HCT116 (cell line): ENCODE data around the gene TNFRSF8. TPM values are rescaled to one million over a fixed set of nuclear protein-coding genes. Genes with fewer than 3 reads are reported as not detected.
A peak's percentile ranks its signal among the peaks of the same experiment; 100 is the strongest.

Experiments
- ATAC-seq: fragments of 200-7000 bp; cut with Tn5 transposase; 2 replicates; pipeline ENCODE4 v1.9.1; 2020; ENCODE audit warnings: mild to moderate bottlenecking, moderate library complexity
- BruUV-seq: library from RNA; stranded (reverse); fragments of 400-500 nt; replicated peaks from 2 replicates; lab custom pipeline; 2021; lab: Mats Ljungman, UMichigan
- CTCF ChIA-PET: fragments of 300-600 bp; sonication (Branson Sonifier 250); formaldehyde crosslinking; loops from one replicate; lab custom pipeline; 2021; ENCODE audit warnings: antibody characterized with exemption; lab: Charles Lee
- POLR2A ChIA-PET: fragments of 300-600, 350-600 bp; sonication (Branson Sonifier 250); formaldehyde crosslinking; loops from one replicate; lab custom pipeline; 2021; ENCODE audit warnings: antibody characterized with exemption; lab: Charles Lee
- RAD21 ChIA-PET, 2 experiments: fragments of 300-600 bp; sonication (Branson Sonifier 250); formaldehyde crosslinking; loops; one replicate each; lab custom pipeline; 2023; ENCODE audit warnings: low total read pairs in 2 of 2; ENCODE audit not compliant: uncharacterized antibody in 2 of 2, unreplicated experiment in 2 of 2, low non-redundant PET in 1 of 2; lab: Charles Lee
- DNase-seq: peaks from one replicate; pipeline ENCODE4 v3.0.0-alpha.2; 2010; ENCODE audit warnings: low read depth, low spot score
- H2AFZ ChIP-seq: fragments of 200-600 bp; shearing (Covaris generic), sonication (generic); 2 replicates; pipeline ENCODE4 v1.6.1; 2017; ENCODE audit warnings: low read depth, mixed run types, mixed read lengths, antibody characterized with exemption, low read length; ENCODE audit not compliant: poor library complexity, severe bottlenecking
- H3K27ac ChIP-seq: 2 replicates; pipeline ENCODE4 v1.5.1; 2012; ENCODE audit warnings: low read depth, low read length
- H3K27me3 ChIP-seq: fragments of 200-600 bp; sonication (generic); 2 replicates; pipeline ENCODE4 v1.6.1; 2016; ENCODE audit warnings: mixed run types, low read length, mixed read lengths; ENCODE audit not compliant: insufficient read depth
- H3K36me3 ChIP-seq, 2 experiments: fragments of 200-500 bp in 1 of 2; fragments of 200-600 bp in 1 of 2; sonication (Bioruptor generic) in 1 of 2; sonication (generic) in 1 of 2; 2 replicates each; pipeline versions ENCODE4 v1.5.1 to v1.6.1; 2014 to 2016; ENCODE audit warnings: low read length in 2 of 2, inconsistent platforms in 1 of 2, mixed read lengths in 1 of 2, mixed run types in 1 of 2; ENCODE audit not compliant: insufficient read depth in 2 of 2, control insufficient read depth in 1 of 2
- H3K4me1 ChIP-seq, 2 experiments: fragments of 200-600 bp in 1 of 2; sonication (generic) in 1 of 2; 2 replicates each; pipeline versions ENCODE4 v1.5.1 to v1.6.1; 2012 to 2017; ENCODE audit warnings: low read length in 2 of 2, inconsistent platforms in 1 of 2, mild to moderate bottlenecking in 1 of 2, mixed read lengths in 1 of 2, mixed run types in 1 of 2, moderate library complexity in 1 of 2; ENCODE audit not compliant: insufficient read depth in 2 of 2, control insufficient read depth in 1 of 2
- H3K4me2 ChIP-seq: fragments of 200-600 bp; sonication (generic); 2 replicates; pipeline ENCODE4 v1.6.1; 2017; ENCODE audit warnings: mixed run types, low read length, mixed read lengths
- H3K4me3 ChIP-seq, 2 experiments: fragments of 200-600 bp in 1 of 2; sonication (generic) in 1 of 2; replicated peaks in 1 of 2; 2 replicates each; pipeline ENCODE4 v1.5.1; 2011 to 2016; ENCODE audit warnings: low read length in 2 of 2, control low read depth in 1 of 2, low read depth in 1 of 2, mild to moderate bottlenecking in 1 of 2, mixed read lengths in 1 of 2, mixed run types in 1 of 2
- H3K79me2 ChIP-seq: fragments of 200-600 bp; sonication (generic); 2 replicates; pipeline ENCODE4 v1.6.1; 2017; ENCODE audit warnings: mild to moderate bottlenecking, mixed run types, low read length, moderate library complexity, mixed read lengths; ENCODE audit not compliant: insufficient read depth
- H3K9ac ChIP-seq: fragments of 200-600 bp; sonication (generic); 2 replicates; pipeline ENCODE4 v1.6.1; 2016; ENCODE audit warnings: low read length, mixed read lengths
- H3K9me2 ChIP-seq: fragments of 200-600 bp; sonication (generic), shearing (Covaris generic); 2 replicates; pipeline ENCODE4 v1.6.1; 2017; ENCODE audit warnings: mixed run types, mild to moderate bottlenecking, moderate library complexity; ENCODE audit not compliant: insufficient read depth
- H3K9me3 ChIP-seq, 2 experiments: fragments of 200-500 bp in 1 of 2; fragments of 200-600 bp in 1 of 2; sonication (Bioruptor generic) in 1 of 2; sonication (generic) in 1 of 2; 2 replicates each; pipeline ENCODE4 v1.6.1; 2014 to 2017; ENCODE audit warnings: low read length in 2 of 2, mixed read lengths in 2 of 2, inconsistent platforms in 1 of 2, low read depth in 1 of 2, mild to moderate bottlenecking in 1 of 2, mixed run types in 1 of 2, moderate library complexity in 1 of 2; ENCODE audit not compliant: control insufficient read depth in 1 of 2, insufficient read depth in 1 of 2
- H4K20me1 ChIP-seq: fragments of 200-600 bp; sonication (generic), shearing (Covaris generic); 2 replicates; pipeline ENCODE4 v1.6.1; 2017; ENCODE audit warnings: mixed run types, mild to moderate bottlenecking, moderate library complexity; ENCODE audit not compliant: insufficient read depth
- CTCF ChIP-seq, 3 experiments: fragments of 200-600 bp in 1 of 3; sonication (generic) in 1 of 3; IDR thresholded peaks in 2 of 3; conservative IDR thresholded peaks in 1 of 3; 2 replicates each; pipeline ENCODE4 v1.5.1; 2012 to 2017; ENCODE audit warnings: low read depth in 2 of 3, low read length in 2 of 3, antibody characterized with exemption in 1 of 3, borderline replicate concordance in 1 of 3, control low read depth in 1 of 3, mild to moderate bottlenecking in 1 of 3, mixed read lengths in 1 of 3, mixed run types in 1 of 3, moderate library complexity in 1 of 3; ENCODE audit not compliant: insufficient read depth in 1 of 3
- EGR1 ChIP-seq: IDR thresholded peaks from 2 replicates; pipeline ENCODE4 v1.6.1; 2012; ENCODE audit warnings: low read depth
- EZH2 ChIP-seq: fragments of 200-600 bp; sonication (generic); IDR thresholded peaks from 2 replicates; pipeline ENCODE4 v1.6.1; 2017; ENCODE audit warnings: antibody characterized with exemption, mixed run types
- REST ChIP-seq: IDR thresholded peaks from 2 replicates; pipeline ENCODE4 v1.6.1; 2012; ENCODE audit warnings: low read depth
- SP1 ChIP-seq: IDR thresholded peaks from 2 replicates; pipeline ENCODE4 v1.6.1; 2012; ENCODE audit warnings: low read depth
- SRF ChIP-seq: IDR thresholded peaks from 2 replicates; pipeline ENCODE4 v1.6.1; 2012; ENCODE audit warnings: low read depth
- intact Hi-C: fragments of 100-400 bp; cut with micrococcal nuclease; formaldehyde crosslinking; loops from 2 replicates; pipeline ENCODE4 v1.10.0; 2022
- total RNA-seq: library from RNA; stranded (reverse); gene quantifications from one replicate; pipeline ENCODE4 v1.2.1, GENCODE V29; 2021; ENCODE audit not compliant: unreplicated experiment

TNFRSF8 gene
- total RNA-seq, 1 experiment from 2014 or later = 0.17 TPM

- peak overlapping the region; percentile 29 for H2AFZ ChIP-seq
These were observed 32.6 kb downstream of the TNFRSF8 start for GRCh38 chr1:12095452-12096263.

More at GRCh38 chr1:12095452-12096263, 32.6 kb downstream of the TNFRSF8 start:
- DNase-seq (no peak), ATAC-seq (peak; percentile 73)
- POLR2A ChIA-PET = interaction anchor here (1.4 kb wide), 1 partner anchor 187 kb away, joined by 4 read pairs; no protein-coding TSS in a partner anchor
- no peak overlapping the region for H3K4me3 ChIP-seq
- no peak overlapping the region for H3K9ac ChIP-seq
- intact Hi-C loops = no loop called here
- no peaks in the 10 kb centered on the region for H3K36me3 ChIP-seq
- no peak overlapping the region for H3K4me2 ChIP-seq
- H3K27ac ChIP-seq = no peak overlapping the region
- H3K4me1 ChIP-seq = peaks cover 3 to 11% of the 10 kb centered on the region in 2 experiments; a peak in 2 of 4 replicates
- H4K20me1 ChIP-seq = no peaks in the 10 kb centered on the region
- CTCF ChIA-PET = interaction anchor here (0.7 kb wide), 1 partner anchor 182 kb away, joined by 3 read pairs; no protein-coding TSS in a partner anchor
- H3K9me2 ChIP-seq = no peaks in the 10 kb centered on the region
- RAD21 ChIA-PET = no interaction called here
- BruUV-seq = no TSS peak
- no peaks in the 10 kb centered on the region for H3K27me3 ChIP-seq
- no peaks in the 10 kb centered on the region for H3K79me2 ChIP-seq
- H3K9me3 ChIP-seq = no peaks in the 10 kb centered on the region
- TF ChIP-seq EZH2 = no peak
- TF ChIP-seq SRF = no peak
- TF ChIP-seq CTCF (IDR thresholded peaks at IDR 0.05 in 2 of 3, conservative IDR thresholded peaks at IDR 0.05 in 1 of 3; ENCODE audit: borderline replicate concordance in 1 of 3, insufficient read depth in 1 of 3, low read depth in 2 of 3, low read length in 2 of 3) = no peak
- no peak for TF ChIP-seq EGR1
- TF ChIP-seq REST = no peak
- no peak for TF ChIP-seq SP1
